GM23338 (cell line): ENCODE measurements around the gene TMEM182. TPM values are rescaled to one million over a fixed set of nuclear protein-coding genes. Genes with fewer than 3 reads are reported as not detected.

Source experiments
- ATAC-seq: fragments of 200-7000 bp; cut with Tn5 transposase; 3 replicates; pipeline ENCODE4 v1.9.1; 2020
- DNase-seq: peaks from one replicate; pipeline ENCODE4 v3.0.0-alpha.2; 2015; ENCODE audit warnings: low spot score
- H2AFZ ChIP-seq: fragments of 200-600 bp; sonication (generic); 2 replicates; pipeline ENCODE4 v1.8.0; 2016; ENCODE audit warnings: antibody characterized with exemption, mild to moderate bottlenecking, moderate library complexity
- H3F3A ChIP-seq: fragments of 200-600 bp; sonication (generic); replicated peaks from 2 replicates; pipeline ENCODE4 v1.8.0; 2017; ENCODE audit warnings: antibody characterized with exemption, mixed run types, low read depth
- H3K27ac ChIP-seq: fragments of 200-600 bp; sonication (generic); 2 replicates; pipeline ENCODE4 v1.6.1; 2016; ENCODE audit warnings: low read depth
- H3K27me3 ChIP-seq: fragments of 200-600 bp; sonication (generic); 2 replicates; pipeline ENCODE4 v1.8.0; 2016; ENCODE audit warnings: mild to moderate bottlenecking, mixed run types, moderate library complexity; ENCODE audit not compliant: insufficient read depth
- H3K36me3 ChIP-seq: fragments of 200-600 bp; sonication (generic); 2 replicates; pipeline ENCODE4 v1.8.0; 2016; ENCODE audit warnings: mild to moderate bottlenecking; ENCODE audit not compliant: insufficient read depth
- H3K4me1 ChIP-seq: fragments of 200-600 bp; sonication (generic); 2 replicates; pipeline ENCODE4 v1.8.0; 2016; ENCODE audit warnings: mild to moderate bottlenecking, moderate library complexity; ENCODE audit not compliant: insufficient read depth
- H3K4me2 ChIP-seq: fragments of 200-600 bp; sonication (generic); 2 replicates; pipeline ENCODE4 v1.7.1; 2017; ENCODE audit warnings: mixed run types
- H3K4me3 ChIP-seq: fragments of 200-600 bp; sonication (generic); 2 replicates; pipeline ENCODE4 v1.6.1; 2016; ENCODE audit warnings: mixed run types
- H3K79me2 ChIP-seq: fragments of 200-600 bp; sonication (generic); replicated peaks from 2 replicates; pipeline ENCODE4 v1.8.0; 2017; ENCODE audit warnings: mild to moderate bottlenecking; ENCODE audit not compliant: insufficient read depth
- H3K9me2 ChIP-seq: fragments of 200-600 bp; sonication (generic); 2 replicates; pipeline ENCODE4 v1.8.0; 2017; ENCODE audit not compliant: insufficient read depth
- H4K20me1 ChIP-seq: fragments of 200-600 bp; sonication (generic); replicated peaks from 2 replicates; pipeline ENCODE4 v1.8.0; 2017; ENCODE audit warnings: mild to moderate bottlenecking; ENCODE audit not compliant: insufficient read depth
- H3K27ac Mint-ChIP-seq: 2 replicates; pipeline ENCODE4 v1.8.0; 2020; ENCODE audit warnings: inconsistent platforms, mild to moderate bottlenecking, moderate library complexity, mixed read lengths
- H3K27me3 Mint-ChIP-seq: 3 replicates; pipeline ENCODE4 v1.8.0; 2022; ENCODE audit warnings: low read depth, mild to moderate bottlenecking, moderate library complexity, mixed read lengths, inconsistent platforms; ENCODE audit not compliant: insufficient read depth, poor library complexity
- H3K36me3 Mint-ChIP-seq: 3 replicates; pipeline ENCODE4 v1.8.0; 2021; ENCODE audit warnings: low read depth, mild to moderate bottlenecking, inconsistent platforms, moderate library complexity, mixed read lengths
- H3K4me1 Mint-ChIP-seq: 3 replicates; pipeline ENCODE4 v1.8.0; 2020; ENCODE audit warnings: mild to moderate bottlenecking, inconsistent platforms, mixed read lengths
- H3K4me3 Mint-ChIP-seq: 3 replicates; pipeline ENCODE4 v1.8.0; 2021; ENCODE audit warnings: moderate library complexity, mild to moderate bottlenecking, inconsistent platforms, mixed read lengths
- H3K9me3 Mint-ChIP-seq: 3 replicates; pipeline ENCODE4 v1.8.0; 2020; ENCODE audit warnings: moderate library complexity, mild to moderate bottlenecking, inconsistent platforms, mixed read lengths
- CREB1 ChIP-seq: fragments of 250-450 bp; sonication (Bioruptor Pico); IDR thresholded peaks from 2 replicates; pipeline ENCODE4 v1.5.0; 2020; ENCODE audit warnings: low read depth, mild to moderate bottlenecking, moderate library complexity
- ETS1 ChIP-seq: IDR thresholded peaks from 2 replicates; pipeline ENCODE4 v1.6.1; 2016; ENCODE audit warnings: antibody characterized with exemption
- EZH2 ChIP-seq: fragments of 200-600 bp; sonication (generic); IDR thresholded peaks from one replicate; pipeline ENCODE4 v1.8.0; 2017; ENCODE audit warnings: antibody characterized with exemption, mild to moderate bottlenecking, low read depth; ENCODE audit not compliant: unreplicated experiment
- EZH2phosphoT487 ChIP-seq: fragments of 200-600 bp; sonication (generic); IDR thresholded peaks from one replicate; pipeline ENCODE4 v1.8.1; 2018; ENCODE audit warnings: antibody characterized with exemption; ENCODE audit not compliant: unreplicated experiment
- JUNB ChIP-seq: IDR thresholded peaks from one replicate; pipeline ENCODE4 v1.6.1; 2016; ENCODE audit warnings: antibody characterized with exemption; ENCODE audit not compliant: unreplicated experiment
- NANOG ChIP-seq: IDR thresholded peaks from 2 replicates; pipeline ENCODE4 v1.6.1; 2016; ENCODE audit warnings: antibody characterized with exemption, borderline replicate concordance
- POLR2AphosphoS5 ChIP-seq: IDR thresholded peaks from 2 replicates; pipeline ENCODE4 v1.6.1; 2016; ENCODE audit warnings: antibody characterized with exemption, low read depth
- REST ChIP-seq: IDR thresholded peaks from one replicate; pipeline ENCODE4 v1.6.1; 2018; ENCODE audit warnings: antibody characterized with exemption; ENCODE audit not compliant: unreplicated experiment
- STAT1 ChIP-seq: IDR thresholded peaks from one replicate; pipeline ENCODE4 v1.6.1; 2016; ENCODE audit warnings: antibody characterized with exemption; ENCODE audit not compliant: unreplicated experiment
- ZNF114 ChIP-seq: fragments of 250-450 bp; sonication (Bioruptor Pico); IDR thresholded peaks from 2 replicates; pipeline ENCODE4 v1.5.0; 2020; ENCODE audit warnings: mild to moderate bottlenecking, moderate library complexity
- ZNF331 ChIP-seq: fragments of 250-450 bp; sonication (Bioruptor Pico); IDR thresholded peaks from 2 replicates; pipeline ENCODE4 v1.5.0; 2020; ENCODE audit warnings: low read depth, mild to moderate bottlenecking, moderate library complexity
- polyA plus RNA-seq: library from polyadenylated mRNA; unstranded; fragments of >200 nt; fragmentation: Nextera tagmentation; extraction: Ambion mirVana; gene quantifications from 2 replicates; pipeline ENCODE4 v1.2.1, GENCODE V29; 2016
- total RNA-seq: library from RNA; depleted of rRNA; stranded (reverse); fragments of >200 nt; shearing (Covaris generic); gene quantifications from 2 replicates; pipeline ENCODE4 v1.2.3, GENCODE V29; 2014
- TF ChIP-seq, protein P1 (sequence below): fragments of 250-450 bp; sonication (Bioruptor Pico); IDR thresholded peaks from 2 replicates; pipeline ENCODE4 v1.5.0; 2020; ENCODE audit warnings: mild to moderate bottlenecking, moderate library complexity
- TF ChIP-seq, protein P2 (sequence below), 2 experiments: fragments of 200-600 bp in 1 of 2; sonication (generic) in 1 of 2; conservative IDR thresholded peaks; 2 replicates each; pipeline versions ENCODE4 v1.5.1 to v1.6.1; 2016 to 2017; ENCODE audit warnings: antibody characterized with exemption in 2 of 2, low read depth in 2 of 2, mild to moderate bottlenecking in 2 of 2, moderate library complexity in 1 of 2

Gene TMEM182
- total and polyA plus RNA-seq, 2 experiments from 2014 or later = 5.2 to 7.2 TPM

DNA sequence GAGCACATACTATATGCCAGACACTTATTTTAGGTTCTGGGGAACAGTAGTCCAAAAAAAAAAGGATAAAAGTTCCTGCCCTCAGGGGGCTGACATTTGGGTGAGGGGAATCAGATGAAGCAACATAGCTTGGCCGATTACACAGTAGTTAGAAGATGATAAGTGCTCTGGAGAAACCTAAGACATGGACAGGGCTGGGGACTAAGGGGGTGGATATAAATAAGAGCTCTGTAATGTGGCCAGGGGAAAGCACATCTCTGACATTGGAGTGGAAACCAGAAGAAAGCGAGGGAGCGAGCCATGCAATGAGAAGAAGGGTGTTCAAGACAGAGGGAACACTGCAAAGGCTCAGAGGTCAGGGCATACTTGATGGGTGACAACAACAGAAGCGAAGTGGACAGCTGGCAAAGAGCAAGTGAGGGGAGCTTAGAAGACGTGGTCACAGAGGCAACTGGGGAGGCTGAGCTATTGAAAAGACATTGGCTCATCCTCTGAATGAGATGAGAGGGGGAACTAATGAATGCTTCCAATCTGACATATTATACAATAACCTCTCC lies 11.4 kb downstream of the TMEM182 start:
- Histone ChIP-seq H3K27ac (no peak overlapping the region), H3K36me3 (no peaks in the 10 kb centered on the region), H3K79me2 (no peaks in the 10 kb centered on the region), H2AFZ (no peak overlapping the region), H3K9me2 (no peaks in the 10 kb centered on the region), H3K4me3 (no peak overlapping the region), H3F3A (no peaks in the 10 kb centered on the region), H3K4me2 (no peak overlapping the region), H3K4me1 (no peaks in the 10 kb centered on the region), H4K20me1 (no peaks in the 10 kb centered on the region), H3K27me3 (no peaks in the 10 kb centered on the region)
- H3K27ac Mint-ChIP-seq = no peak overlapping the region
- H3K9me3 Mint-ChIP-seq = no peaks in the 10 kb centered on the region
- no peak overlapping the region for H3K4me3 Mint-ChIP-seq
- H3K36me3 Mint-ChIP-seq = peaks cover 13% of the 10 kb centered on the region
- peaks cover 4% of the 10 kb centered on the region for H3K4me1 Mint-ChIP-seq
- DNase-seq (no peak), ATAC-seq (no peak)
- H3K27me3 Mint-ChIP-seq = no peaks in the 10 kb centered on the region
- TF ChIP-seq, protein P1, sequence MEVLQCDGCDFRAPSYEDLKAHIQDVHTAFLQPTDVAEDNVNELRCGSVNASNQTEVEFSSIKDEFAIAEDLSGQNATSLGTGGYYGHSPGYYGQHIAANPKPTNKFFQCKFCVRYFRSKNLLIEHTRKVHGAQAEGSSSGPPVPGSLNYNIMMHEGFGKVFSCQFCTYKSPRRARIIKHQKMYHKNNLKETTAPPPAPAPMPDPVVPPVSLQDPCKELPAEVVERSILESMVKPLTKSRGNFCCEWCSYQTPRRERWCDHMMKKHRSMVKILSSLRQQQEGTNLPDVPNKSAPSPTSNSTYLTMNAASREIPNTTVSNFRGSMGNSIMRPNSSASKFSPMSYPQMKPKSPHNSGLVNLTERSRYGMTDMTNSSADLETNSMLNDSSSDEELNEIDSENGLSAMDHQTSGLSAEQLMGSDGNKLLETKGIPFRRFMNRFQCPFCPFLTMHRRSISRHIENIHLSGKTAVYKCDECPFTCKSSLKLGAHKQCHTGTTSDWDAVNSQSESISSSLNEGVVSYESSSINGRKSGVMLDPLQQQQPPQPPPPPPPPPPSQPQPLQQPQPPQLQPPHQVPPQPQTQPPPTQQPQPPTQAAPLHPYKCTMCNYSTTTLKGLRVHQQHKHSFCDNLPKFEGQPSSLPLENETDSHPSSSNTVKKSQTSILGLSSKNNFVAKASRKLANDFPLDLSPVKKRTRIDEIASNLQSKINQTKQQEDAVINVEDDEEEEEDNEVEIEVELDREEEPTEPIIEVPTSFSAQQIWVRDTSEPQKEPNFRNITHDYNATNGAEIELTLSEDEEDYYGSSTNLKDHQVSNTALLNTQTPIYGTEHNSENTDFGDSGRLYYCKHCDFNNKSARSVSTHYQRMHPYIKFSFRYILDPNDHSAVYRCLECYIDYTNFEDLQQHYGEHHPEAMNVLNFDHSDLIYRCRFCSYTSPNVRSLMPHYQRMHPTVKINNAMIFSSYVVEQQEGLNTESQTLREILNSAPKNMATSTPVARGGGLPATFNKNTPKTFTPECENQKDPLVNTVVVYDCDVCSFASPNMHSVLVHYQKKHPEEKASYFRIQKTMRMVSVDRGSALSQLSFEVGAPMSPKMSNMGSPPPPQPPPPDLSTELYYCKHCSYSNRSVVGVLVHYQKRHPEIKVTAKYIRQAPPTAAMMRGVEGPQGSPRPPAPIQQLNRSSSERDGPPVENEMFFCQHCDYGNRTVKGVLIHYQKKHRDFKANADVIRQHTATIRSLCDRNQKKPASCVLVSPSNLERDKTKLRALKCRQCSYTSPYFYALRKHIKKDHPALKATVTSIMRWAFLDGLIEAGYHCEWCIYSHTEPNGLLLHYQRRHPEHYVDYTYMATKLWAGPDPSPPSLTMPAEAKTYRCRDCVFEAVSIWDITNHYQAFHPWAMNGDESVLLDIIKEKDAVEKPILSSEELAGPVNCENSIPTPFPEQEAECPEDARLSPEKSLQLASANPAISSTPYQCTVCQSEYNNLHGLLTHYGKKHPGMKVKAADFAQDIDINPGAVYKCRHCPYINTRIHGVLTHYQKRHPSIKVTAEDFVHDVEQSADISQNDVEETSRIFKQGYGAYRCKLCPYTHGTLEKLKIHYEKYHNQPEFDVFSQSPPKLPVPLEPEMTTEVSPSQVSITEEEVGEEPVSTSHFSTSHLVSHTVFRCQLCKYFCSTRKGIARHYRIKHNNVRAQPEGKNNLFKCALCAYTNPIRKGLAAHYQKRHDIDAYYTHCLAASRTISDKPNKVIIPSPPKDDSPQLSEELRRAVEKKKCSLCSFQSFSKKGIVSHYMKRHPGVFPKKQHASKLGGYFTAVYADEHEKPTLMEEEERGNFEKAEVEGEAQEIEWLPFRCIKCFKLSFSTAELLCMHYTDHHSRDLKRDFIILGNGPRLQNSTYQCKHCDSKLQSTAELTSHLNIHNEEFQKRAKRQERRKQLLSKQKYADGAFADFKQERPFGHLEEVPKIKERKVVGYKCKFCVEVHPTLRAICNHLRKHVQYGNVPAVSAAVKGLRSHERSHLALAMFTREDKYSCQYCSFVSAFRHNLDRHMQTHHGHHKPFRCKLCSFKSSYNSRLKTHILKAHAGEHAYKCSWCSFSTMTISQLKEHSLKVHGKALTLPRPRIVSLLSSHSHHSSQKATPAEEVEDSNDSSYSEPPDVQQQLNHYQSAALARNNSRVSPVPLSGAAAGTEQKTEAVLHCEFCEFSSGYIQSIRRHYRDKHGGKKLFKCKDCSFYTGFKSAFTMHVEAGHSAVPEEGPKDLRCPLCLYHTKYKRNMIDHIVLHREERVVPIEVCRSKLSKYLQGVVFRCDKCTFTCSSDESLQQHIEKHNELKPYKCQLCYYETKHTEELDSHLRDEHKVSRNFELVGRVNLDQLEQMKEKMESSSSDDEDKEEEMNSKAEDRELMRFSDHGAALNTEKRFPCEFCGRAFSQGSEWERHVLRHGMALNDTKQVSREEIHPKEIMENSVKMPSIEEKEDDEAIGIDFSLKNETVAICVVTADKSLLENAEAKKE (CRISPR knock-in tag) = no peak
- TF ChIP-seq EZH2 (no peak), NANOG (no peak), CREB1 (CRISPR knock-in tag) (no peak), ZNF114 (no peak), EZH2phosphoT487 (no peak), ETS1 (no peak), REST (no peak), JUNB (no peak), POLR2AphosphoS5 (no peak), STAT1 (no peak), ZNF331 (CRISPR knock-in tag) (no peak)
- TF ChIP-seq, protein P2, sequence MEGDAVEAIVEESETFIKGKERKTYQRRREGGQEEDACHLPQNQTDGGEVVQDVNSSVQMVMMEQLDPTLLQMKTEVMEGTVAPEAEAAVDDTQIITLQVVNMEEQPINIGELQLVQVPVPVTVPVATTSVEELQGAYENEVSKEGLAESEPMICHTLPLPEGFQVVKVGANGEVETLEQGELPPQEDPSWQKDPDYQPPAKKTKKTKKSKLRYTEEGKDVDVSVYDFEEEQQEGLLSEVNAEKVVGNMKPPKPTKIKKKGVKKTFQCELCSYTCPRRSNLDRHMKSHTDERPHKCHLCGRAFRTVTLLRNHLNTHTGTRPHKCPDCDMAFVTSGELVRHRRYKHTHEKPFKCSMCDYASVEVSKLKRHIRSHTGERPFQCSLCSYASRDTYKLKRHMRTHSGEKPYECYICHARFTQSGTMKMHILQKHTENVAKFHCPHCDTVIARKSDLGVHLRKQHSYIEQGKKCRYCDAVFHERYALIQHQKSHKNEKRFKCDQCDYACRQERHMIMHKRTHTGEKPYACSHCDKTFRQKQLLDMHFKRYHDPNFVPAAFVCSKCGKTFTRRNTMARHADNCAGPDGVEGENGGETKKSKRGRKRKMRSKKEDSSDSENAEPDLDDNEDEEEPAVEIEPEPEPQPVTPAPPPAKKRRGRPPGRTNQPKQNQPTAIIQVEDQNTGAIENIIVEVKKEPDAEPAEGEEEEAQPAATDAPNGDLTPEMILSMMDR (conservative IDR thresholded peaks at IDR 0.05; ENCODE audit: low read depth in 2 of 2) = no peak
